HepG2 (cell line): Measurements from ENCODE around the gene ZSCAN20. TPM values are rescaled to one million over a fixed set of nuclear protein-coding genes. Genes with fewer than 3 reads are reported as not detected.

Source experiments
- ATAC-seq: fragments of 200-7000 bp; cut with Tn5 transposase; 3 replicates; pipeline ENCODE4 v1.9.1; 2020; ENCODE audit warnings: mild to moderate bottlenecking, moderate library complexity
- BruUV-seq: library from RNA; stranded (reverse); fragments of 400-500 nt; replicated peaks from 2 replicates; lab custom pipeline; 2021; lab: Mats Ljungman, UMichigan
- CTCF ChIA-PET: fragments of 300-600 bp; formaldehyde crosslinking; extraction: SDS; loops from one replicate; lab custom pipeline; 2021; ENCODE audit warnings: low total read pairs, inconsistent platforms, low intra/inter-chr PET ratio; lab: Yijun Ruan, JAX
- POLR2A ChIA-PET: fragments of 350-600 bp; sonication (Branson Sonifier 250); formaldehyde crosslinking; loops from one replicate; lab custom pipeline; 2020; ENCODE audit warnings: antibody characterized with exemption, inconsistent platforms; lab: Yijun Ruan, JAX
- DNase-seq: peaks from one replicate; pipeline ENCODE4 v3.0.0-alpha.2; 2015; ENCODE audit warnings: low spot score
- FAIRE-seq: peaks from 3 replicates; lab custom pipeline; 2011; peaks lifted over from hg19 to GRCh38; lab: Jason Lieb, UNC
- H2AFZ ChIP-seq: one replicate; pipeline ENCODE4 v1.6.1; 2011; ENCODE audit warnings: low read length, inconsistent platforms
- H3K27ac ChIP-seq: fragments of 300-600 bp; 3 replicates; pipeline ENCODE4 v1.8.0; 2011; ENCODE audit warnings: mixed run types, mild to moderate bottlenecking, mixed read lengths, low read length, inconsistent platforms; ENCODE audit not compliant: insufficient read depth; ENCODE audit errors: extremely low read length
- H3K27me3 ChIP-seq, 2 experiments: fragments of 200-600 bp in 1 of 2; 2 replicates in 1 of 2; 3 replicates in 1 of 2; pipeline versions ENCODE4 v1.6.0 to v1.8.0; 2011; ENCODE audit warnings: low read length in 2 of 2, mild to moderate bottlenecking in 2 of 2, moderate library complexity in 2 of 2, inconsistent platforms in 1 of 2; ENCODE audit not compliant: insufficient read depth in 2 of 2, control insufficient read depth in 1 of 2
- H3K36me3 ChIP-seq, 2 experiments: fragments of 200-600 bp in 1 of 2; replicated peaks in 1 of 2; 2 replicates in 1 of 2; 3 replicates in 1 of 2; pipeline versions ENCODE4 v1.5.1 to v1.8.0; 2011; ENCODE audit warnings: low read length in 2 of 2, inconsistent platforms in 1 of 2; ENCODE audit not compliant: insufficient read depth in 2 of 2, control insufficient read depth in 1 of 2
- H3K4me1 ChIP-seq: 2 replicates; pipeline ENCODE4 v1.5.1; 2012; ENCODE audit warnings: low read length, inconsistent platforms; ENCODE audit not compliant: insufficient read depth
- H3K4me2 ChIP-seq: 2 replicates; pipeline ENCODE4 v1.6.0; 2011; ENCODE audit warnings: low read depth, low read length, inconsistent platforms
- H3K4me3 ChIP-seq, 3 experiments: fragments of 200-600 bp in 1 of 3; sonication (generic), shearing (Covaris generic) in 1 of 3; replicated peaks in 1 of 3; 2 replicates each; pipeline ENCODE4 v1.5.1; 2011 to 2016; ENCODE audit warnings: low read length in 3 of 3, inconsistent platforms in 2 of 3, low read depth in 2 of 3, mild to moderate bottlenecking in 2 of 3, control low read depth in 1 of 3, mixed read lengths in 1 of 3; ENCODE audit not compliant: insufficient read depth in 1 of 3
- H3K79me2 ChIP-seq: one replicate; pipeline ENCODE4 v1.6.1; 2011; ENCODE audit warnings: low read length, inconsistent platforms; ENCODE audit not compliant: insufficient read depth
- H3K9ac ChIP-seq: 2 replicates; pipeline ENCODE4 v1.6.0; 2011; ENCODE audit warnings: mild to moderate bottlenecking, low read depth, low read length, inconsistent platforms; ENCODE audit not compliant: insufficient read depth
- H3K9me3 ChIP-seq: 2 replicates; pipeline ENCODE4 v1.5.1; 2012; ENCODE audit warnings: mild to moderate bottlenecking, low read length
- H4K20me1 ChIP-seq: 2 replicates; pipeline ENCODE4 v1.6.0; 2011; ENCODE audit warnings: inconsistent platforms, mild to moderate bottlenecking, low read length, moderate library complexity; ENCODE audit not compliant: insufficient read depth
- MAFG ChIP-seq: sonication (generic); formaldehyde crosslinking; IDR thresholded peaks from 2 replicates; pipeline ENCODE4 v1.5.1; 2020; ENCODE audit warnings: mild to moderate bottlenecking, missing genetic modification reagents
- MIER2 ChIP-seq: IDR thresholded peaks from 2 replicates; pipeline ENCODE4 v1.6.1; 2016; ENCODE audit warnings: missing biosample characterization, missing genetic modification reagents
- MTF2 ChIP-seq: sonication (generic); formaldehyde crosslinking; IDR thresholded peaks from 2 replicates; pipeline ENCODE4 v1.5.0; 2020; ENCODE audit warnings: missing genetic modification reagents, borderline replicate concordance
- POLR2AphosphoS5 ChIP-seq: IDR thresholded peaks from 2 replicates; pipeline ENCODE4 v1.6.1; 2012; ENCODE audit warnings: low read depth, low read length
- SALL2 ChIP-seq: sonication (generic); formaldehyde crosslinking; IDR thresholded peaks from 2 replicates; pipeline ENCODE4 v1.8.1; 2023; ENCODE audit warnings: mild to moderate bottlenecking, missing genetic modification reagents, inconsistent platforms
- SP2 ChIP-seq: sonication (generic); formaldehyde crosslinking; IDR thresholded peaks from 2 replicates; pipeline ENCODE4 v1.5.1; 2020; ENCODE audit warnings: mild to moderate bottlenecking, missing genetic modification reagents
- TBL1XR1 ChIP-seq: fragments of 150-350 bp; IDR thresholded peaks from 2 replicates; pipeline ENCODE4 v1.6.1; 2014; ENCODE audit warnings: borderline replicate concordance, low read length; ENCODE audit not compliant: partially characterized antibody
- ZBTB7A ChIP-seq: sonication (generic); formaldehyde crosslinking; IDR thresholded peaks from 2 replicates; pipeline ENCODE4 v1.8.0; 2022; ENCODE audit warnings: mild to moderate bottlenecking, missing genetic modification reagents
- ZNF205 ChIP-seq: IDR thresholded peaks from 2 replicates; pipeline ENCODE4 v1.6.1; 2018; ENCODE audit warnings: missing biosample characterization, missing genetic modification reagents
- ZNF34 ChIP-seq: sonication (generic); formaldehyde crosslinking; IDR thresholded peaks from 2 replicates; pipeline ENCODE4 v1.4.0; 2020; ENCODE audit warnings: mild to moderate bottlenecking, missing genetic modification reagents, borderline replicate concordance
- ZNF768 ChIP-seq: sonication (generic); formaldehyde crosslinking; IDR thresholded peaks from 2 replicates; pipeline ENCODE4 v1.4.0; 2020; ENCODE audit warnings: missing genetic modification reagents
- ZSCAN21 ChIP-seq: sonication (generic); formaldehyde crosslinking; IDR thresholded peaks from 2 replicates; pipeline ENCODE4 v1.8.0; 2022; ENCODE audit warnings: mild to moderate bottlenecking, missing genetic modification reagents, moderate library complexity, borderline replicate concordance
- WGBS: methylation state at CpG from one replicate; pipeline ENCODE4 v1.1.6; 2017; ENCODE audit warnings: low lambda C conversion rate; 5-methylcytosine and 5-hydroxymethylcytosine counted together
- in situ Hi-C: cut with HindIII; loops from 2 replicates; pipeline ENCODE4 v1.10.0; 2017; ENCODE audit warnings: low pct_unique_long_range_greater_than_20kb; ENCODE audit not compliant: extremely low pct_ligation_motif_present
- intact Hi-C: fragments of 100-400 bp; cut with micrococcal nuclease; formaldehyde crosslinking; loops from one replicate; pipeline ENCODE4 v1.10.0; 2022; ENCODE audit not compliant: unreplicated experiment
- polyA plus RNA-seq, 8 experiments: library from polyadenylated mRNA; depleted of rRNA in 3 of 8; stranded (reverse) in 7 of 8; unstranded in 1 of 8; fragments of >200 nt; fragmentation: Illumina TruSeq in 4 of 8; extraction: Trizol in 4 of 8; gene quantifications; 2 replicates each; pipeline versions ENCODE4 v1.2.1 to v1.2.3, GENCODE V29; 2011 to 2016; ENCODE audit warnings: low read depth in 4 of 8, missing spikeins in 1 of 8, mixed read lengths in 1 of 8; ENCODE audit not compliant: insufficient read depth in 1 of 8
- total RNA-seq, 5 experiments: library from RNA; depleted of rRNA; stranded (reverse); fragments of >200 nt; fragmentation: Illumina TruSeq; extraction: Trizol; gene quantifications; 2 replicates each; pipeline ENCODE4 v1.2.3, GENCODE V29; 2016; ENCODE audit warnings: low read depth in 1 of 5
- TF ChIP-seq, protein P1 (sequence below): sonication (generic); formaldehyde crosslinking; conservative IDR thresholded peaks from 2 replicates; pipeline ENCODE4 v1.5.0; 2020; ENCODE audit warnings: missing genetic modification reagents
- TF ChIP-seq, protein P2 (sequence below): sonication (generic); formaldehyde crosslinking; IDR thresholded peaks from 2 replicates; pipeline ENCODE4 v1.5.0; 2020; ENCODE audit warnings: mild to moderate bottlenecking, missing genetic modification reagents, borderline replicate concordance
- TF ChIP-seq, protein P3 (sequence below): sonication (generic); formaldehyde crosslinking; IDR thresholded peaks from 2 replicates; pipeline ENCODE4 v1.4.0; 2020; ENCODE audit warnings: missing genetic modification reagents

ZSCAN20 gene
- total and polyA plus RNA-seq, 2 of the 13 experiments (the other 11 are each of a cell fraction or from before 2014, with no cell fraction given): 1.1 to 2.8 TPM

DNA sequence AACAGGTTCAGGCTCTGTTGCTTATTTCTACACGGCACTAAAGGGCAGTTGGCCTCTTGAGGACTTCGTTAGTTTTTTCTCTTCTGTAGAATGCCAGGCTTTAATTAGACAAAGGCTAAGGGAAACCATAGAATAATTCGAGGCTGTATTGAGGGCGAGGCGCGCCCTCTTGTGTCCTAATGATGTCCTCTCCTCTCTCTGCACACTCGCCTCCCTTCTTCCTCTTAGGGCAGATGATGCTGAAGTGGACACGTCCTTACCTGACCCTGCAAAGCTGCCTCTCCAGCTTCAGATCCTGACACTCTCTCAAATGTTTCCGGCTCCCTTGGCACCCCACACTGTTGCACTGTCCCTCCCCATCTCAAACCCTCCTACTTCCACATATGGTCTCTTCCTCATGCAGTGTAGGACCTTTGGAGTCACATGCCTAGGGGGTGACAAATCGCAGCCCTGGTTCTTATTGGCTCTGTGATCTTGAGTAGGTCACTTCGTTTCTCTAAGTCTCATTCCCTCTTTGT lies 1.9 kb upstream of the ZSCAN20 start:
- peaks cover 4% of the 10 kb centered on the region for H3K79me2 ChIP-seq
- H3K4me1 ChIP-seq: peaks cover 29% of the 10 kb centered on the region
- no peaks in the 10 kb centered on the region for H4K20me1 ChIP-seq
- ATAC-seq: peak; percentile 52
- WGBS: 7% methylated on average over 10 of the region's 11 CpGs
- peak overlapping the region; percentile 34; the same call in 1 of the 2 replicates for H3K4me2 ChIP-seq
- DNase-seq: peak; percentile 60
- H3K27ac ChIP-seq: no peak overlapping the region
- peak; percentile 80 for FAIRE-seq
- ChIA-PET CTCF (interaction anchor here (1.7 kb wide), 1 partner anchor 175 kb away, joined by 8 read pairs; no protein-coding TSS in a partner anchor), POLR2A (no interaction called here)
- H3K9me3 ChIP-seq: no peaks in the 10 kb centered on the region
- H3K9ac ChIP-seq: no peak overlapping the region
- no peak overlapping the region for H2AFZ ChIP-seq
- in situ Hi-C loops (no loop called here), intact Hi-C loops (loop anchor here (2.0 to 5.0 kb wide), 2 partner anchors 176 to 343 kb away; no protein-coding TSS in a partner anchor)
- peaks cover 0 to 3% of the 10 kb centered on the region in 2 experiments; a peak in 2 of 5 replicates for H3K27me3 ChIP-seq
- H3K36me3 ChIP-seq: no peaks in the 10 kb centered on the region
- H3K4me3 ChIP-seq: no peak overlapping the region
- BruUV-seq: no TSS peak
- TF ChIP-seq MTF2 (no peak), TBL1XR1 (no peak), ZNF34 (no peak), ZSCAN21 (CRISPR knock-in tag) (no peak), SP2 (CRISPR knock-in tag) (no peak), MAFG (no peak), SALL2 (CRISPR knock-in tag) (no peak), POLR2AphosphoS5 (no peak), ZNF768 (CRISPR knock-in tag) (no peak), MIER2 (CRISPR knock-in tag) (peak; percentile 28; the same call in 1 of the 2 replicates), ZNF205 (CRISPR knock-in tag) (no peak), ZBTB7A (no peak)
- TF ChIP-seq, protein P1, sequence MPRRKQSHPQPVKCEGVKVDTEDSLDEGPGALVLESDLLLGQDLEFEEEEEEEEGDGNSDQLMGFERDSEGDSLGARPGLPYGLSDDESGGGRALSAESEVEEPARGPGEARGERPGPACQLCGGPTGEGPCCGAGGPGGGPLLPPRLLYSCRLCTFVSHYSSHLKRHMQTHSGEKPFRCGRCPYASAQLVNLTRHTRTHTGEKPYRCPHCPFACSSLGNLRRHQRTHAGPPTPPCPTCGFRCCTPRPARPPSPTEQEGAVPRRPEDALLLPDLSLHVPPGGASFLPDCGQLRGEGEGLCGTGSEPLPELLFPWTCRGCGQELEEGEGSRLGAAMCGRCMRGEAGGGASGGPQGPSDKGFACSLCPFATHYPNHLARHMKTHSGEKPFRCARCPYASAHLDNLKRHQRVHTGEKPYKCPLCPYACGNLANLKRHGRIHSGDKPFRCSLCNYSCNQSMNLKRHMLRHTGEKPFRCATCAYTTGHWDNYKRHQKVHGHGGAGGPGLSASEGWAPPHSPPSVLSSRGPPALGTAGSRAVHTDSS (CRISPR knock-in tag): no peak
- TF ChIP-seq, protein P2, sequence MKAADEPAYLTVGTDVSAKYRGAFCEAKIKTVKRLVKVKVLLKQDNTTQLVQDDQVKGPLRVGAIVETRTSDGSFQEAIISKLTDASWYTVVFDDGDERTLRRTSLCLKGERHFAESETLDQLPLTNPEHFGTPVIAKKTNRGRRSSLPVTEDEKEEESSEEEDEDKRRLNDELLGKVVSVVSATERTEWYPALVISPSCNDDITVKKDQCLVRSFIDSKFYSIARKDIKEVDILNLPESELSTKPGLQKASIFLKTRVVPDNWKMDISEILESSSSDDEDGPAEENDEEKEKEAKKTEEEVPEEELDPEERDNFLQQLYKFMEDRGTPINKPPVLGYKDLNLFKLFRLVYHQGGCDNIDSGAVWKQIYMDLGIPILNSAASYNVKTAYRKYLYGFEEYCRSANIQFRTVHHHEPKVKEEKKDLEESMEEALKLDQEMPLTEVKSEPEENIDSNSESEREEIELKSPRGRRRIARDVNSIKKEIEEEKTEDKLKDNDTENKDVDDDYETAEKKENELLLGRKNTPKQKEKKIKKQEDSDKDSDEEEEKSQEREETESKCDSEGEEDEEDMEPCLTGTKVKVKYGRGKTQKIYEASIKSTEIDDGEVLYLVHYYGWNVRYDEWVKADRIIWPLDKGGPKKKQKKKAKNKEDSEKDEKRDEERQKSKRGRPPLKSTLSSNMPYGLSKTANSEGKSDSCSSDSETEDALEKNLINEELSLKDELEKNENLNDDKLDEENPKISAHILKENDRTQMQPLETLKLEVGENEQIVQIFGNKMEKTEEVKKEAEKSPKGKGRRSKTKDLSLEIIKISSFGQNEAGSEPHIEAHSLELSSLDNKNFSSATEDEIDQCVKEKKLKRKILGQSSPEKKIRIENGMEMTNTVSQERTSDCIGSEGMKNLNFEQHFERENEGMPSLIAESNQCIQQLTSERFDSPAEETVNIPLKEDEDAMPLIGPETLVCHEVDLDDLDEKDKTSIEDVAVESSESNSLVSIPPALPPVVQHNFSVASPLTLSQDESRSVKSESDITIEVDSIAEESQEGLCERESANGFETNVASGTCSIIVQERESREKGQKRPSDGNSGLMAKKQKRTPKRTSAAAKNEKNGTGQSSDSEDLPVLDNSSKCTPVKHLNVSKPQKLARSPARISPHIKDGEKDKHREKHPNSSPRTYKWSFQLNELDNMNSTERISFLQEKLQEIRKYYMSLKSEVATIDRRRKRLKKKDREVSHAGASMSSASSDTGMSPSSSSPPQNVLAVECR (CRISPR knock-in tag): no peak
- TF ChIP-seq, protein P3, sequence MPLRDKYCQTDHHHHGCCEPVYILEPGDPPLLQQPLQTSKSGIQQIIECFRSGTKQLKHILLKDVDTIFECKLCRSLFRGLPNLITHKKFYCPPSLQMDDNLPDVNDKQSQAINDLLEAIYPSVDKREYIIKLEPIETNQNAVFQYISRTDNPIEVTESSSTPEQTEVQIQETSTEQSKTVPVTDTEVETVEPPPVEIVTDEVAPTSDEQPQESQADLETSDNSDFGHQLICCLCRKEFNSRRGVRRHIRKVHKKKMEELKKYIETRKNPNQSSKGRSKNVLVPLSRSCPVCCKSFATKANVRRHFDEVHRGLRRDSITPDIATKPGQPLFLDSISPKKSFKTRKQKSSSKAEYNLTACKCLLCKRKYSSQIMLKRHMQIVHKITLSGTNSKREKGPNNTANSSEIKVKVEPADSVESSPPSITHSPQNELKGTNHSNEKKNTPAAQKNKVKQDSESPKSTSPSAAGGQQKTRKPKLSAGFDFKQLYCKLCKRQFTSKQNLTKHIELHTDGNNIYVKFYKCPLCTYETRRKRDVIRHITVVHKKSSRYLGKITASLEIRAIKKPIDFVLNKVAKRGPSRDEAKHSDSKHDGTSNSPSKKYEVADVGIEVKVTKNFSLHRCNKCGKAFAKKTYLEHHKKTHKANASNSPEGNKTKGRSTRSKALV (CRISPR knock-in tag): no peak
